HEK293 (cell line): ENCODE measurements around the gene CCDC92.

Source experiments
- CTCF ChIA-PET: fragments of 350-600 bp; formaldehyde crosslinking; extraction: SDS; loops from one replicate; lab custom pipeline; 2021; ENCODE audit warnings: antibody characterized with exemption; lab: Yijun Ruan, JAX
- POLR2A ChIA-PET: fragments of 300-600 bp; formaldehyde crosslinking; extraction: SDS; loops from one replicate; lab custom pipeline; 2020; ENCODE audit warnings: antibody characterized with exemption, inconsistent platforms; lab: Yijun Ruan, JAX
- H3K27ac ChIP-seq: fragments of 200-500 bp; sonication (Bioruptor generic); 2 replicates; pipeline ENCODE4 v1.5.1; 2014; ENCODE audit warnings: low read depth, low read length, control low read depth, inconsistent platforms; ENCODE audit errors: extremely low read depth
- H3K36me3 ChIP-seq, 2 experiments: fragments of 200-500 bp in 1 of 2; sonication (Bioruptor generic) in 1 of 2; 1 replicate in 1 of 2; 2 replicates in 1 of 2; pipeline ENCODE4 v1.5.1; 2014 to 2017; ENCODE audit warnings: inconsistent platforms in 2 of 2, low read length in 2 of 2; ENCODE audit not compliant: control insufficient read depth in 2 of 2, insufficient read depth in 1 of 2
- H3K4me1 ChIP-seq: fragments of 200-500 bp; sonication (Bioruptor generic); 2 replicates; pipeline ENCODE4 v1.5.1; 2014; ENCODE audit warnings: mild to moderate bottlenecking, low read length, inconsistent platforms; ENCODE audit not compliant: control insufficient read depth, insufficient read depth
- H3K4me3 ChIP-seq: 2 replicates; pipeline ENCODE4 v1.5.1; 2011; ENCODE audit warnings: low read depth, mild to moderate bottlenecking, control low read depth, low read length, moderate library complexity
- H3K9me3 ChIP-seq: fragments of 200-500 bp; sonication (Bioruptor generic); 2 replicates; pipeline ENCODE4 v1.5.1; 2014; ENCODE audit warnings: low read depth, low read length, inconsistent platforms; ENCODE audit not compliant: control insufficient read depth, insufficient read depth
- GLIS1 ChIP-seq: fragments of 450-650 bp; formaldehyde crosslinking; IDR thresholded peaks from 2 replicates; pipeline ENCODE4 v1.5.1; 2016; ENCODE audit warnings: missing biosample characterization, missing genetic modification characterization
- KLF17 ChIP-seq: fragments of 450-650 bp; formaldehyde crosslinking; IDR thresholded peaks from 2 replicates; pipeline ENCODE4 v1.5.1; 2016; ENCODE audit warnings: missing biosample characterization, missing genetic modification characterization
- SALL2 ChIP-seq: fragments of 450-650 bp; formaldehyde crosslinking; IDR thresholded peaks from 2 replicates; pipeline ENCODE4 v1.5.0; 2017; ENCODE audit warnings: missing biosample characterization, mild to moderate bottlenecking, missing genetic modification characterization, borderline replicate concordance
- SETDB1 ChIP-seq: IDR thresholded peaks from one replicate; pipeline ENCODE4 v1.6.1; 2017; ENCODE audit warnings: mild to moderate bottlenecking, low read length, moderate library complexity, mixed read lengths; ENCODE audit not compliant: insufficient read length
- SP2 ChIP-seq: fragments of 450-650 bp; formaldehyde crosslinking; IDR thresholded peaks from 2 replicates; pipeline ENCODE4 v1.5.1; 2016; ENCODE audit warnings: missing biosample characterization, missing genetic modification characterization
- YY1 ChIP-seq: fragments of 450-650 bp; formaldehyde crosslinking; IDR thresholded peaks from 2 replicates; pipeline ENCODE4 v1.5.1; 2018; ENCODE audit warnings: missing biosample characterization, missing genetic modification characterization
- ZBTB49 ChIP-seq: fragments of 450-650 bp; formaldehyde crosslinking; IDR thresholded peaks from 2 replicates; pipeline ENCODE4 v1.5.1; 2016; ENCODE audit warnings: missing biosample characterization, missing genetic modification characterization, low read depth
- ZEB2 ChIP-seq: fragments of 450-650 bp; formaldehyde crosslinking; IDR thresholded peaks from 2 replicates; pipeline ENCODE4 v1.5.1; 2016; ENCODE audit warnings: missing biosample characterization, missing genetic modification characterization
- ZNF140 ChIP-seq: fragments of 450-650 bp; formaldehyde crosslinking; IDR thresholded peaks from 2 replicates; pipeline ENCODE4 v1.5.1; 2016; ENCODE audit warnings: missing biosample characterization, missing genetic modification characterization
- ZNF157 ChIP-seq: fragments of 450-650 bp; formaldehyde crosslinking; IDR thresholded peaks from 2 replicates; pipeline ENCODE4 v1.5.1; 2016; ENCODE audit warnings: missing biosample characterization, missing genetic modification characterization
- ZNF280C ChIP-seq: fragments of 450-650 bp; formaldehyde crosslinking; IDR thresholded peaks from 2 replicates; pipeline ENCODE4 v1.5.1; 2016; ENCODE audit warnings: missing biosample characterization, missing genetic modification characterization
- ZNF311 ChIP-seq: fragments of 450-650 bp; formaldehyde crosslinking; IDR thresholded peaks from 2 replicates; pipeline ENCODE4 v1.5.1; 2017; ENCODE audit warnings: missing biosample characterization, missing genetic modification characterization, borderline replicate concordance
- ZNF513 ChIP-seq: fragments of 450-650 bp; IDR thresholded peaks from 2 replicates; pipeline ENCODE4 v1.5.1; 2018; ENCODE audit warnings: missing biosample characterization, missing genetic modification characterization
- ZNF654 ChIP-seq: fragments of 450-650 bp; formaldehyde crosslinking; IDR thresholded peaks from 2 replicates; pipeline ENCODE4 v1.5.1; 2016; ENCODE audit warnings: low read depth, missing biosample characterization, missing genetic modification characterization
- ZNF701 ChIP-seq: fragments of 450-650 bp; formaldehyde crosslinking; IDR thresholded peaks from 2 replicates; pipeline ENCODE4 v1.5.1; 2016; ENCODE audit warnings: missing biosample characterization, missing genetic modification characterization
- ZNF777 ChIP-seq: fragments of 450-650 bp; formaldehyde crosslinking; IDR thresholded peaks from 2 replicates; pipeline ENCODE4 v1.5.1; 2017; ENCODE audit warnings: missing biosample characterization, missing genetic modification characterization, borderline replicate concordance
- ZNF791 ChIP-seq: fragments of 450-650 bp; formaldehyde crosslinking; IDR thresholded peaks from 2 replicates; pipeline ENCODE4 v1.5.1; 2016; ENCODE audit warnings: missing biosample characterization, missing genetic modification characterization
- ZXDB ChIP-seq: fragments of 450-650 bp; formaldehyde crosslinking; IDR thresholded peaks from 2 replicates; pipeline ENCODE4 v1.5.1; 2016; ENCODE audit warnings: missing biosample characterization, missing genetic modification characterization
- TF ChIP-seq, protein P1 (sequence below): fragments of 450-650 bp; formaldehyde crosslinking; IDR thresholded peaks from 2 replicates; pipeline ENCODE4 v1.5.1; 2017; ENCODE audit warnings: missing biosample characterization, missing genetic modification characterization
- TF ChIP-seq, protein P2 (sequence below): fragments of 450-650 bp; formaldehyde crosslinking; IDR thresholded peaks from 2 replicates; pipeline ENCODE4 v1.5.1; 2016; ENCODE audit warnings: missing biosample characterization, missing genetic modification characterization

CCDC92 gene

GRCh38 chr12:123895451-123895850, 77.2 kb downstream of the CCDC92 start (continued):
- TF ChIP-seq ZNF280C (no peak), ZXDB (no peak), ZNF791 (no peak), ZBTB49 (tag by site-specific recombination) (no peak)
- TF ChIP-seq, all 188 proteins: peak for 0

DNA sequence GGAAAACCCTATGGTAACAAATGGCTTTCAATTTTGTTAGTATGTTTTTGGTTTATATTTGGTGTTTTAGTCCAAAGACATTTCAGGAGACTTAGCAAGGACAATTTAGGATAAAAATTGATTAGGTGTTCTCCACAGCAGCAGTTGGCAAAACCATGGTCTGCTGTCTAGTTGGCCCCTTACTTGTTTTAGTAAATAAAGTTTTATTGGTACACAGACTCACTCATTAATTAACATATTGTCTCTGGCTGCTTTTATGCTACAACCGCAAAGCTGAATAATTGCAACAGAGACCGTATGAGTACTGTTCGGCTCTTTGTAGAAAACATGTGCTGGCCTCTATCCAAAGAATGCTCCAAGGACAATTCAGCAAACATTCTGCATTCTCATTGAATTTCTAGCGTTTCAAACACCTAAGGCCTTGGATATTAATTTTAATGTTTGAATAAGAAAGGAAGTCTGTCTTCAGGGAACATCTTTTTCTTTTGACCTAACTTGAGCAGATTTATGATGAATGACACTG, 77.7 kb downstream of the CCDC92 start:
- no peaks in the 10 kb centered on the region for H3K36me3 ChIP-seq
- H3K4me3 ChIP-seq: no peak overlapping the region
- POLR2A ChIA-PET: no interaction called here
- TF ChIP-seq ZEB2 (tag by site-specific recombination) (no peak), ZNF701 (no peak), ZNF777 (tag by site-specific recombination) (no peak), GLIS1 (tag by site-specific recombination) (no peak), ZNF140 (tag by site-specific recombination) (no peak), YY1 (no peak), ZNF513 (tag by site-specific recombination) (no peak), ZNF157 (tag by site-specific recombination) (no peak), ZNF311 (tag by site-specific recombination) (no peak), SETDB1 (no peak), KLF17 (tag by site-specific recombination) (no peak), SP2 (no peak), ZNF654 (tag by site-specific recombination) (no peak), SALL2 (tag by site-specific recombination) (no peak)
- TF ChIP-seq, protein P1, sequence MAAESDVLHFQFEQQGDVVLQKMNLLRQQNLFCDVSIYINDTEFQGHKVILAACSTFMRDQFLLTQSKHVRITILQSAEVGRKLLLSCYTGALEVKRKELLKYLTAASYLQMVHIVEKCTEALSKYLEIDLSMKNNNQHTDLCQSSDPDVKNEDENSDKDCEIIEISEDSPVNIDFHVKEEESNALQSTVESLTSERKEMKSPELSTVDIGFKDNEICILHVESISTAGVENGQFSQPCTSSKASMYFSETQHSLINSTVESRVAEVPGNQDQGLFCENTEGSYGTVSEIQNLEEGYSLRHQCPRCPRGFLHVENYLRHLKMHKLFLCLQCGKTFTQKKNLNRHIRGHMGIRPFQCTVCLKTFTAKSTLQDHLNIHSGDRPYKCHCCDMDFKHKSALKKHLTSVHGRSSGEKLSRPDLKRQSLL (tag by site-specific recombination): no peak
- TF ChIP-seq, protein P2, sequence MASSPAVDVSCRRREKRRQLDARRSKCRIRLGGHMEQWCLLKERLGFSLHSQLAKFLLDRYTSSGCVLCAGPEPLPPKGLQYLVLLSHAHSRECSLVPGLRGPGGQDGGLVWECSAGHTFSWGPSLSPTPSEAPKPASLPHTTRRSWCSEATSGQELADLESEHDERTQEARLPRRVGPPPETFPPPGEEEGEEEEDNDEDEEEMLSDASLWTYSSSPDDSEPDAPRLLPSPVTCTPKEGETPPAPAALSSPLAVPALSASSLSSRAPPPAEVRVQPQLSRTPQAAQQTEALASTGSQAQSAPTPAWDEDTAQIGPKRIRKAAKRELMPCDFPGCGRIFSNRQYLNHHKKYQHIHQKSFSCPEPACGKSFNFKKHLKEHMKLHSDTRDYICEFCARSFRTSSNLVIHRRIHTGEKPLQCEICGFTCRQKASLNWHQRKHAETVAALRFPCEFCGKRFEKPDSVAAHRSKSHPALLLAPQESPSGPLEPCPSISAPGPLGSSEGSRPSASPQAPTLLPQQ (tag by site-specific recombination): no peak
- CTCF ChIA-PET: no interaction called here
- no peaks in the 10 kb centered on the region for H3K4me1 ChIP-seq
- H3K9me3 ChIP-seq: no peaks in the 10 kb centered on the region
- no peak overlapping the region for H3K27ac ChIP-seq
